GM21529 (cell line): ENCODE data around the gene SPATA32.

ENCODE experiments used
- ATAC-seq: cut with Tn5 transposase; IDR thresholded peaks from one replicate; pipeline ENCODE4 v1.9.1; 2021; ENCODE audit not compliant: unreplicated experiment

SPATA32 gene

DNA sequence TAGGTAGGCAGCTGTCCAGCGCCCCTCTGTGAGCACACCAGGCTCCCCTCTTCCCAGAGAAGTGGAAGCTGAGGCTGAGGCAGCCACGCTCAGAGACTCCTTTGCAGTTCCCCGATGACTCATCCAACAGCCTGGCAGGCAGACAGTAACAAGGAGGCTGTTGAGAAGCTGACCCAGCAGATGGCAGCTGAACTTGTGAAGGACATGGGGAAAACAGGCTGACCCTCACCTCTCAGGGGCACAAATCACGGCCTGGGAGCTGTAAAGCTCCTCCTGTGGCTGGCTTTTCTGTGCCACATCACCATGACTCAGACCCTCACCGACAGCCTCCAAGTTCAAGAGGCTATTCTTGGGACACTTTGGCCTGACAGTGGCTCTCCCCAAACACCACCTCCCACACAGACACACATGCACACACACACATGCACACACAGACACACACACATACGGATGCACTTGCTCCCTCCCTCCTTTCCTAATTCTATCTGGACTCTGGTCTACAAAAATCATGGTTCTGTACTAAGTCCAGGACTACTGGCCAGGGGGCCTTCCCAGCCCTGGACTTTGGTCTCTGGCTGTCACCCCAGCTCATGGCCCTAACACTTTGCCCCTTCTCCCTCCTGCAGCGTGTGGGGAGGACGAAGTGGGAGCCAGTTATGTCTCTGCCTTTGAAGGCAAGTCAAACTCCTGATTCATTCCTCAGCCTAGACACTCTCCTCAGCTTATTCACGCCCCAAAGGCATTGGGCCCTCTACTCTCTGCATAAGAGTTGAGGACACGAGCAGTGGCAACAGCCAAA lies 31.7 kb upstream of the SPATA32 start:
- ATAC-seq: no peak

DNA sequence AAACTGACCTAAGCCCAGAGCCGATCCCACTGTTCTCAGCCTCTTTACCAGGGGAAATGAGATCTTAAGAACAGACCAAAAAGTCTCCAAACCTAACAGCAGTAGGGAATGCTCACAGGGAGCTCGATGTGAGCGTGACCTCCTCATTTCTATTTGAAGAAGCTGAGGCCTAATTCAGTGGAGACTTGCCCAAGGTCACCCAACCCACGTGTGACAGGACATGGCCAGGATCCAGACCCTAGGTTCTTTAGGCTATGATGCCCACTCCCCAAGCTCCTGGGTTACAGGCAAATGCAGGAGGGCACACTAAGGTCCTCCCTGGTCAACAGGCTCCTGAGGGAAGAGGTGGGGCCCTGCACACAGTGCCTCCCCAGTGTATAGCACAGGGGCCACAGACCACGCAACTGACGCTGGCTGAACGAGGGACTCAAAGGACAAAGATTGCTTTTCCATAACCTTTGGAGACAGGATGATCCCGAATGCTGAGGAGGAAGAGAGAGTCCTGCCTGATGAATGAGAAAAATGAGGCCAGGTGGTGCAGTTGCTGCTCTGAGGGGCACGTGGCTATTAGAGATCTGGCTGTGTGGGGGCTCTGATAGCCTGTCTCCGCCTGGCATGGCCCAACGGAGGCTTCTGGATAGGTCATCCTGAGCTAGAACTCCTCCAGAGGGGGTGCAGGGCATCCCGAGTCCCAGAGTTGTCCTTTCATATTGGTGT lies 31.0 kb upstream of the SPATA32 start:
- no peak for ATAC-seq

GRCh38 chr17:45291171-45291805 lies 29.4 kb upstream of the SPATA32 start:
- no peak for ATAC-seq

- ATAC-seq: no peak
Measured at GRCh38 chr17:45290269-45290765, 28.4 kb upstream of the SPATA32 start.

- ATAC-seq: no peak
Measured at GRCh38 chr17:45289301-45290268, 27.7 kb upstream of the SPATA32 start.

DNA sequence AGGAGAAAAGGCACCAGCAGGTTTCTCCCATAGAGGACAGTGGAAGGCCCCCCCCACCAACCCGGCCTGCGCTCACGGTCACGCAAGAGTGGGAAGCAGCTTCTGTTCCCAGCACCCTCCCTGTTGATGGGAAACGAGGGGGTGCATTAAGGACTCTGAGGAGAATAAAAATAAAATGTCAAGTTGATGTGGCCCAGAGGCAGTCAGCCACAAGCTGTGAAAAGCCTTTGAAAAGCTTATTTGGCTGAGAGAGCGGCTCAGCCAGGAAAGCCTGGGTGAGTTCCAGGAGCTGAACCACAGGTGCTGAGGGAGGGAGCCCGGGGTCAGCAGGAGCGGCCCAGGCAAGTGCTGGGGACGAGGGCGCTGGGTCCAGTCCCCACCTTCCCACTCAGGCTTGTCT lies 26.9 kb upstream of the SPATA32 start:
- no peak for ATAC-seq

- no peak for ATAC-seq
Measured at GRCh38 chr17:45287526-45288500, 25.9 kb upstream of the SPATA32 start.

DNA sequence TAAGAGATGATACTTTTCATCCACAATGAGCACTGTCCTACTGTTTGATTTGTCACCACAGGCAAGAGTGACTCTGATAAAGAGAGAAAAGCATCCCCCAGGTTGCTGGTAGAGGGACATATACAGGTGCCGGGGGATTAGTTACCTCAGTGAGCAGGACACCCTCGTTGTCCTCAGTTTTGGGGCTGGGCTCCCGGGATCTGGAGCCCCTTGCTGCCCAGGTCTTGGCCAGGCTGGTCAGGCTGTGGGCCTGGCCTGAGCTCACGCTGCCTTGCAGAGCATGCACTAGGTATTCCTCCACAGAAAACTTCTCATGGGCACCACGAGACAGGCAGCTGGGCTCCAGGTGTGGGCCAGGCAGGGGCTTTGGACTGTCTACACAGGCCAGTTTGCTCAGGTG lies 24.4 kb upstream of the SPATA32 start:
- no peak for ATAC-seq

GRCh38 chr17:45284176-45285140 lies 22.6 kb upstream of the SPATA32 start:
- no peak for ATAC-seq

- ATAC-seq: no peak
Measured at GRCh38 chr17:45283711-45284110, 21.8 kb upstream of the SPATA32 start.

DNA sequence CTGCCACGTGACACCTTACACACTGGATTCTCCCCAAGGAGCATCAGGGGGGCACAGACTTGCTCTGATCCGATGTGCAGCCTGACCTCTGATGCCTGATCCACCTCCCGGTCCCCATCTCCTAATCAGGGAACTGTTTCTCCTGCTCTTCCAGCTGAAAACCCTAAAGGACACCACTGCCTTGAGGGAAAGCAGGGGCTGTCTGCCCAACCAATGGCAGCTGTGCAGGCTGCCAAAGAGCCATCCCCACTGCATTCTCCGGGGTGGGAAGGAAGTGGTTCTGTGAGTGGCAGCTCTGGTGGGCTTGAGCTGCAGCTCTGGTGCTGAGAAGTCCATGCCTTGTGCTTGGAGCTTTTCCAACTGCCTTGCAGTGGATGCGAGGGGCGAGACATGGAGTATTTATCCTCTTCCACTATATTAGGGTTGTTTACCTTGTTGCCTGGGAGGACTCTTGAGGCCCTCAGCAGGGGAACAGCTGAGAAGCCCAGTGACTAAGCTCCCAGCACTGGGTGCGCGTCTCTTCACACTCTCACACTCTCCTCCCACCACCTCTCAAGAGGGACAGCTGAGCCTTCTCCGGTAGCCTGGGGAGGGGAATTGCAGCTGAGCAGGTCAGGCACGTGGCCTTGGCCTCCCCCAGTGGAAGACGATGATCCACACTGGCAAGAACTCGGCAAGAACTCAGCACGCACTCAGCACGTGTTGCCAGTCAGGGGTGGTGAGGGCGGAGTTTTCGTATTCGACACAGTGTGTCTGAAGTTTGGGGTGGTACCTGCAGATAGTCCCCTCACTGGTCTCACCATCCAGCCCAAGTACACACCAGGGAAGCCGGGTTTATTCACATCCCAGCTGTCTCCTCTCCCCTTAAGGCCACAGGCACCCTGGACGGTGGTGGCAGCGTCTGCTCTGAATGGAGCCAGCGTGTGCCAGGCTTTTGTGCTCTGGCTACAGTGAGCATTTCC lies 21.1 kb upstream of the SPATA32 start:
- no peak for ATAC-seq

GRCh38 chr17:45279898-45280297 lies 18.0 kb upstream of the SPATA32 start:
- no peak for ATAC-seq

DNA sequence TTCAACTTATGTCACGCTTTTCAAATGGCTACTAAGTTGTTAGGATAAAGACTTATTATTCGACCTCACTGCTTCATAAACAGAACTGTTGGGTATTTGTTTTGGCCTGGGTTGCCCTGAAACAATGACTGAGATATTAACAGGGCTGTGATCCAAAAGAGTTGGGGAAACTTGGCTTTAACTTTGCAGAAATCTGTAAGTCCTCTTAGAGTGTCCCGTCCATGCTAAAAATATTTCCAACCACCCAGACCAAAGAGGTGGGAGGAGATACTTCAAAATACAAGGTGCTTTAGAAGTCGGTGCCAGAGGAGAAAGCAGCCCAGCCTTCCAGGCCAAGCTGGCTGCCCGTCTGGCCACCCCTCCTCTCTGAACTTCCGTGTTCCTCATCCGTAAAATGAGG lies 16.1 kb upstream of the SPATA32 start:
- ATAC-seq: no peak

DNA sequence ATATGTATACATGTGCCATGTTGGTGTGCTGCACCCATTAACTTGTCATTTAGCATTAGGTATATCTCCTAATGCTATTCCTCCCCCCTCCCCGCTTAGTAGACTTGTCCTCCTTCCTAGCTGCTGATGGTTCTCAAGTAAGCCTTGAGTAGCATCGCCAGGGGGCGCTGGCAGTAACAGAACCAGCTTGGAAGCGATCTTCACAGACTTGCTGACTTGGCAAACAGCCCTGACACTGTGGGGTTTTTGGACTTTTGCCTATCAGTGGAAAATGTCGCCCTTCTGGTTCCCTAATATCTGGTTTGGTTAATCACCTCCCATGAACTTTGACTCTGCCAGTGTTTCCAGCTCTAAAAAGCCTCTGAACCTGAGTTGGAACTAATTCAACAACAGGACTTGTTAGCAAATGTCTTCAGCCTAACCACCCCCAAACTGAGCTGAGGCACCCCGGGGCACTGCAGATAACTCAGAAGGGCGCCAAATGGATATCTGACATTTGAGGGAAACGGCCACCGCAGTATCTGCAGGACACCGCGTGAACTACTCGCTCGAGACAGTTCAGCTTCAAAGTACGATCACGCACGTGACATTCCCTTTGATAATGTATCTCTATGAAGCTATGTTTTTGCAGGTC lies 15.4 kb upstream of the SPATA32 start:
- no peak for ATAC-seq

GRCh38 chr17:45276031-45276430 lies 14.1 kb upstream of the SPATA32 start:
- ATAC-seq: no peak

DNA sequence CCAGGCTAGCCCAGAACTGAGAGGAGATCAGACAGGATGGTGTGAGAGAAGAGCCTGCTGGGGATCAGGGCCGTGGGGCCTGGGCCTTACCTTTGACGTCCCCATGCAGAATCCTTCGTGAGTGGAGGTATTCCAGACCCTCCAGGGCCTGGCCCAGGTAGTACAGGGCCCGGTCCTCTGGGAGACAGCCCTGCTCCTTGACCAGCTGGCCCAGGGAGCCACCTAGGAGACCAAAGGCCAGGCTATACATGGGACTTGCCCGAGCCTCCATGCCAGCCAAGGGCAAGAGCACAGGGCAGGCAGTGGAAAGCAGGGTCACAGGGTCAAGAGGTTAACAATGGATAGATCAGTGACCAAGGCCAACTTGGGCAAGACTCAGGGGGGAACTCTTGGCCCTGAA lies 12.1 kb upstream of the SPATA32 start:
- no peak for ATAC-seq

DNA sequence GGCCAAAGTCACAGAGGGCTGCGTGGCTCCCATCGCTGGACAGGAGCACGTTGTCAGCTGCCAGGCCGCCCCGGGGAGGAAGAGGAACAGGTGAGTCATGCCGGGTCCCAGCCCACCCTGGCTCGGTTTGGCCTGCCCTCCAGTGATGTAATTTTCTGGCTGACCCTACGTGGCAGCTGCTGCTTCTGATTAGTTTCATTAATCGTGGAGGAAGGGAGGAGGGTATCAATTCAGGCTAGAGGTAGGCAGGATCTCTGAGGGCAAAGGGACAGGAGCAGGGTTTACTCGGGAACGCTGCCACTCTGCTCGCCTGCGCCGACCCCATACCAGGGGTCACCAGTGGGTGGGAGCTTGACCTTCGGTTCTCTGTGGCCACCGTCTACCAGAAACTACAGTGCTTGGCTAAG lies 11.7 kb upstream of the SPATA32 start:
- no peak for ATAC-seq
